H1 (cell line): ENCODE results near the gene CCDC169. TPM values are rescaled to one million over a fixed set of nuclear protein-coding genes. Genes with fewer than 3 reads are reported as not detected.

Experiments used
- CTCF ChIA-PET: fragments of 300-600 bp; sonication (Branson Sonifier 250); formaldehyde crosslinking; loops from one replicate; lab custom pipeline; 2021; ENCODE audit not compliant: partially characterized antibody; lab: Charles Lee
- POLR2A ChIA-PET: fragments of 300-600 bp; sonication (Branson Sonifier 250); formaldehyde crosslinking; loops from one replicate; lab custom pipeline; 2021; ENCODE audit warnings: inconsistent platforms; ENCODE audit not compliant: partially characterized antibody; lab: Charles Lee
- DNase-seq, 2 experiments: peaks; one replicate each; pipeline versions ENCODE4 v3.0.0 to v3.0.0-alpha.2; 2010 to 2022; ENCODE audit warnings: low spot score in 2 of 2, low read depth in 1 of 2, mixed read lengths in 1 of 2
- FAIRE-seq: peaks from 2 replicates; lab custom pipeline; 2011; peaks lifted over from hg19 to GRCh38; lab: Jason Lieb, UNC
- H2AFZ ChIP-seq: 2 replicates; pipeline ENCODE4 v1.8.1; 2012; ENCODE audit warnings: low read length, inconsistent platforms
- H2AK5ac ChIP-seq: 2 replicates; pipeline ENCODE4 v1.6.1; 2013; ENCODE audit warnings: low read depth, low read length
- H2BK120ac ChIP-seq: replicated peaks from 2 replicates; pipeline ENCODE3; 2013; ENCODE audit warnings: low read depth, low read length, inconsistent platforms
- H2BK12ac ChIP-seq: 2 replicates; pipeline ENCODE4 v1.6.1; 2013; ENCODE audit warnings: low read depth, low read length
- H2BK15ac ChIP-seq: 2 replicates; pipeline ENCODE4 v1.6.1; 2013; ENCODE audit warnings: low read length
- H2BK20ac ChIP-seq: 2 replicates; pipeline ENCODE4 v1.6.1; 2013; ENCODE audit warnings: low read length
- H2BK5ac ChIP-seq: 2 replicates; pipeline ENCODE4 v1.6.1; 2013; ENCODE audit warnings: low read depth, low read length
- H3K14ac ChIP-seq: 2 replicates; pipeline ENCODE4 v1.6.1; 2013; ENCODE audit warnings: inconsistent platforms; ENCODE audit not compliant: insufficient read length
- H3K18ac ChIP-seq: 2 replicates; pipeline ENCODE4 v1.6.1; 2013; ENCODE audit warnings: low read length; ENCODE audit errors: extremely low read depth
- H3K23ac ChIP-seq: 2 replicates; pipeline ENCODE4 v1.6.1; 2013; ENCODE audit warnings: inconsistent platforms; ENCODE audit not compliant: insufficient read length
- H3K23me2 ChIP-seq: 2 replicates; pipeline ENCODE4 v1.6.1; 2013; ENCODE audit warnings: low read depth, low read length
- H3K27ac ChIP-seq: 2 replicates; pipeline ENCODE4 v1.6.1; 2011; ENCODE audit warnings: low read depth, low read length, inconsistent platforms
- H3K27me3 ChIP-seq, 4 experiments: replicated peaks in 1 of 4; 1 replicate in 1 of 4; 2 replicates in 3 of 4; pipeline versions ENCODE4 v1.6.1 to v1.8.1; 2011 to 2013; ENCODE audit warnings: low read length in 3 of 4, mild to moderate bottlenecking in 3 of 4, inconsistent platforms in 2 of 4, mixed read lengths in 2 of 4, moderate library complexity in 1 of 4; ENCODE audit not compliant: control insufficient read depth in 3 of 4, insufficient read depth in 3 of 4; ENCODE audit errors: extremely low read depth in 1 of 4
- H3K36me3 ChIP-seq, 4 experiments: 2 replicates each; pipeline versions ENCODE4 v1.6.1 to v1.8.1; 2011 to 2013; ENCODE audit warnings: mild to moderate bottlenecking in 4 of 4, low read length in 3 of 4, moderate library complexity in 2 of 4, control low read depth in 1 of 4, inconsistent platforms in 1 of 4; ENCODE audit not compliant: insufficient read depth in 4 of 4, control insufficient read depth in 2 of 4
- H3K4ac ChIP-seq: replicated peaks from 2 replicates; pipeline ENCODE3; 2013; ENCODE audit warnings: low read length, low read depth, mixed read lengths, inconsistent platforms; ENCODE audit not compliant: insufficient read length
- H3K4me1 ChIP-seq, 4 experiments: replicated peaks in 1 of 4; 1 replicate in 1 of 4; 2 replicates in 3 of 4; pipeline versions ENCODE4 v1.6.1 to v1.8.1; 2011 to 2013; ENCODE audit warnings: low read length in 3 of 4, inconsistent platforms in 2 of 4, mixed read lengths in 1 of 4; ENCODE audit not compliant: insufficient read depth in 4 of 4, control insufficient read depth in 3 of 4
- H3K4me2 ChIP-seq, 2 experiments: 2 replicates each; pipeline versions ENCODE4 v1.6.1 to v1.8.1; 2011 to 2013; ENCODE audit warnings: low read depth in 2 of 2, low read length in 2 of 2, control low read depth in 1 of 2, inconsistent platforms in 1 of 2, mild to moderate bottlenecking in 1 of 2; ENCODE audit not compliant: insufficient read depth in 1 of 2
- H3K4me3 ChIP-seq, 4 experiments: fragments of 200-600, 300-600 bp in 1 of 4; sonication (generic), shearing (Covaris generic), sonication (Bioruptor Twin) in 1 of 4; 2 replicates each; pipeline versions ENCODE4 v1.5.1 to v1.8.1; 2011 to 2016; ENCODE audit warnings: low read length in 4 of 4, low read depth in 3 of 4, control low read depth in 2 of 4, inconsistent platforms in 2 of 4, mild to moderate bottlenecking in 2 of 4, mixed read lengths in 1 of 4, moderate library complexity in 1 of 4; ENCODE audit not compliant: insufficient read depth in 2 of 4; ENCODE audit errors: extremely low read depth in 1 of 4
- H3K56ac ChIP-seq: replicated peaks from 2 replicates; pipeline ENCODE3; 2013; ENCODE audit warnings: low read depth, mild to moderate bottlenecking, mixed read lengths, low read length, inconsistent platforms; ENCODE audit not compliant: insufficient read length
- H3K79me1 ChIP-seq: 2 replicates; pipeline ENCODE4 v1.6.1; 2013; ENCODE audit warnings: low read depth, low read length, control low read depth
- H3K79me2 ChIP-seq, 2 experiments: 2 replicates each; pipeline versions ENCODE4 v1.6.1 to v1.8.1; 2012 to 2013; ENCODE audit warnings: low read length in 2 of 2, mild to moderate bottlenecking in 2 of 2, inconsistent platforms in 1 of 2; ENCODE audit not compliant: insufficient read depth in 2 of 2, control insufficient read depth in 1 of 2
- H3K9ac ChIP-seq, 4 experiments: replicated peaks in 1 of 4; 1 replicate in 1 of 4; 2 replicates in 3 of 4; pipeline versions ENCODE4 v1.6.1 to v1.8.1; 2011 to 2013; ENCODE audit warnings: low read depth in 3 of 4, low read length in 3 of 4, control low read depth in 2 of 4, mild to moderate bottlenecking in 2 of 4, moderate library complexity in 2 of 4, inconsistent platforms in 1 of 4; ENCODE audit errors: extremely low read depth in 1 of 4
- H3K9me3 ChIP-seq, 2 experiments: 2 replicates each; pipeline versions ENCODE4 v1.6.1 to v1.8.1; 2012 to 2013; ENCODE audit warnings: mild to moderate bottlenecking in 2 of 2, moderate library complexity in 2 of 2, control low read depth in 1 of 2, inconsistent platforms in 1 of 2, low read depth in 1 of 2, low read length in 1 of 2, mixed read lengths in 1 of 2; ENCODE audit not compliant: insufficient read depth in 2 of 2
- H4K20me1 ChIP-seq, 2 experiments: replicated peaks in 1 of 2; 2 replicates each; pipeline versions ENCODE3 to v1.8.1; 2011 to 2013; ENCODE audit warnings: inconsistent platforms in 2 of 2, low read length in 2 of 2, mild to moderate bottlenecking in 1 of 2; ENCODE audit not compliant: insufficient read depth in 2 of 2, control insufficient read depth in 1 of 2
- H4K5ac ChIP-seq: 2 replicates; pipeline ENCODE4 v1.6.1; 2013; ENCODE audit warnings: low read length, low read depth, mixed read lengths, inconsistent platforms; ENCODE audit not compliant: insufficient read length
- H4K8ac ChIP-seq: 2 replicates; pipeline ENCODE4 v1.8.0; 2013; ENCODE audit warnings: mild to moderate bottlenecking, moderate library complexity, low read length, inconsistent platforms; ENCODE audit not compliant: insufficient read depth; ENCODE audit errors: extremely low read depth
- H4K91ac ChIP-seq: replicated peaks from 2 replicates; pipeline ENCODE3; 2013; ENCODE audit warnings: low read length, mixed read lengths, inconsistent platforms; ENCODE audit not compliant: insufficient read length
- CBX8 ChIP-seq: fragments of 300-800, 300-1000 bp; sonication (generic); IDR thresholded peaks from 2 replicates; pipeline ENCODE4 v1.7.1; 2016; ENCODE audit warnings: low read depth, low read length, borderline replicate concordance
- CEBPB ChIP-seq: IDR thresholded peaks from 2 replicates; pipeline ENCODE4 v1.6.1; 2012; ENCODE audit warnings: low read depth, low read length
- CTBP2 ChIP-seq: IDR thresholded peaks from 2 replicates; pipeline ENCODE4 v1.7.0; 2011; ENCODE audit warnings: borderline replicate concordance, mild to moderate bottlenecking, moderate library complexity, mixed read lengths, low read length; ENCODE audit not compliant: insufficient read depth, insufficient read length
- GTF2F1 ChIP-seq: IDR thresholded peaks from 2 replicates; pipeline ENCODE4 v1.6.1; 2012; ENCODE audit warnings: low read depth, low read length, improper control_type of control experiment, borderline replicate concordance
- SAP30 ChIP-seq: fragments of 300-600 bp; sonication (generic); IDR thresholded peaks from 2 replicates; pipeline ENCODE4 v1.7.1; 2012; ENCODE audit warnings: low read length, moderate library complexity, mild to moderate bottlenecking, inconsistent platforms; ENCODE audit not compliant: insufficient read depth, insufficient replicate concordance
- SIN3A ChIP-seq, 2 experiments: IDR thresholded peaks in 1 of 2; conservative IDR thresholded peaks in 1 of 2; 2 replicates each; pipeline ENCODE4 v1.6.1; 2011 to 2012; ENCODE audit warnings: low read length in 2 of 2, improper control_type of control experiment in 1 of 2, low read depth in 1 of 2, mild to moderate bottlenecking in 1 of 2
- YY1 ChIP-seq: IDR thresholded peaks from 2 replicates; pipeline ENCODE4 v1.6.1; 2011; ENCODE audit warnings: low read depth, mild to moderate bottlenecking, low read length
- WGBS, 2 experiments: shearing (Covaris generic) in 1 of 2; methylation state at CpG; one replicate each; pipeline versions ENCODE4 v1.1.6 to v1.1.7; 2013 to 2015; ENCODE audit warnings: low lambda C conversion rate in 2 of 2, mixed read lengths in 2 of 2, inconsistent platforms in 1 of 2, low coverage in 1 of 2, missing lambda C conversion rate in 1 of 2; ENCODE audit not compliant: insufficient replicate concordance in 2 of 2, insufficient coverage in 1 of 2, insufficient read length in 1 of 2; ENCODE audit errors: extremely low coverage in 1 of 2, missing lambda C conversion rate in 1 of 2; 5-methylcytosine and 5-hydroxymethylcytosine counted together
- polyA plus RNA-seq, 7 experiments: library from polyadenylated mRNA; depleted of rRNA in 3 of 7; stranded (reverse) in 5 of 7; unstranded in 2 of 7; fragments of >200 nt in 5 of 7; fragments of 200-250 nt in 2 of 7; gene quantifications; 1 replicate in 5 of 7; 2 replicates in 1 of 7; 4 replicates in 1 of 7; pipeline versions ENCODE4 v1.2.1 to v1.2.3, GENCODE V29; 2011 to 2013; ENCODE audit warnings: missing spikeins in 2 of 7, mixed read lengths in 2 of 7
- total RNA-seq: library from RNA; stranded (reverse); fragmentation: NEBNext Ultra II Directional; extraction: Animal tissue kit (Norgen Biotek cat#: 25700); gene quantifications from 2 replicates; pipeline ENCODE4 v1.2.1, GENCODE V29; 2021
- TF ChIP-seq, protein P1 (sequence below): IDR thresholded peaks from 2 replicates; pipeline ENCODE4 v1.6.1; 2012; ENCODE audit warnings: inconsistent platforms
- TF ChIP-seq, protein P2 (sequence below): IDR thresholded peaks from 2 replicates; pipeline ENCODE4 v1.6.1; 2012; ENCODE audit warnings: inconsistent platforms
- TF ChIP-seq, protein P3 (sequence below): IDR thresholded peaks from 2 replicates; pipeline ENCODE4 v1.6.1; 2011; ENCODE audit warnings: low read length, improper control_type of control experiment

CCDC169 gene
- total and polyA plus RNA-seq, 2 of the 8 experiments (the other 6 are each of a cell fraction or from before 2014, with no cell fraction given), result 7.2 to 44.0 TPM

DNA sequence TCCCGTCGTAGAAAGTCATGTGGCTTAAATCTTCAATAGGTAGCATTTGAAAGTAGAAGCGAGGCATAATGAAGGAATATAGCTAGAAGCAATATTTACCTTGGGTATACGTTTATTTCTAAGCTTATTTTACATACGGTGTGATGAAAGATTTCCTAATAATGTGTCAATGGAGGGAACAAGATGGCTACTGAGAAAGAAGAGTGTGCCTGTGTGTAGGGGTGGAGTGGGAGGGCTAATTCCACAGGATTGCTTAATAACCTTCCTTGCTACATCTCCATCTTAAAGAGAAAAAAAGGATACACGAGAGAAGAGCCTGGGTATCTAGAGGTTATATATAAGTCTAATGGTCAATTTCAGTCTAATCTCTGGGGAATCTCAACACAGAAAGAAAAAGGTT, 46.6 kb upstream of the CCDC169 start:
- ChIA-PET POLR2A (interaction anchor here (0.8 to 2.7 kb wide), 3 partner anchors 12 to 60 kb away, joined by 3 to 8 read pairs (median 3); no protein-coding TSS in a partner anchor), CTCF (interaction anchor here (0.6 to 2.2 kb wide), 4 partner anchors 48 to 69 kb away, joined by 3 to 7 read pairs (median 4); no protein-coding TSS in a partner anchor)
- Histone ChIP-seq H3K23ac (no peak overlapping the region), H3K56ac (no peak overlapping the region), H2AFZ (no peak overlapping the region), H4K20me1 (no peaks in the 10 kb centered on the region), H2BK12ac (no peak overlapping the region; the same call in 1 of the 2 replicates), H3K27ac (no peak overlapping the region), H4K91ac (no peak overlapping the region), H2BK20ac (no peak overlapping the region), H3K9me3 (no peaks in the 10 kb centered on the region), H3K4me2 (peak overlapping the region in 1 of 2 experiments; percentile 81; a peak in 2 of 4 replicates), H2BK120ac (no peak overlapping the region), H3K4me1 (peaks cover 0 to 3% (median 3%) of the 10 kb centered on the region in 4 experiments; a peak in 3 of 7 replicates), H3K14ac (no peak overlapping the region), H3K4ac (no peak overlapping the region), H3K4me3 (peak overlapping the region in 1 of 4 experiments; percentile 78; a peak in 1 of 8 replicates), H2BK15ac (no peak overlapping the region), H3K23me2 (peaks cover 9% of the 10 kb centered on the region), H2BK5ac (0 out of 2 replicates have a peak overlapping the region, but pooled peaks have one; percentile 8), H3K9ac (no peak overlapping the region), H4K8ac (no peak overlapping the region), H3K79me2 (peaks cover 7 to 61% of the 10 kb centered on the region in 2 experiments), H3K27me3 (no peaks in the 10 kb centered on the region; a peak in 1 of 7 replicates), H2AK5ac (no peak overlapping the region), H3K79me1 (no peaks in the 10 kb centered on the region), H3K36me3 (no peaks in the 10 kb centered on the region), H3K18ac (no peak overlapping the region; the same call in 1 of the 2 replicates), H4K5ac (no peak overlapping the region)
- peak; percentile 64; the same call in 1 of the 2 replicates for TF ChIP-seq YY1
- TF ChIP-seq, protein P1, sequence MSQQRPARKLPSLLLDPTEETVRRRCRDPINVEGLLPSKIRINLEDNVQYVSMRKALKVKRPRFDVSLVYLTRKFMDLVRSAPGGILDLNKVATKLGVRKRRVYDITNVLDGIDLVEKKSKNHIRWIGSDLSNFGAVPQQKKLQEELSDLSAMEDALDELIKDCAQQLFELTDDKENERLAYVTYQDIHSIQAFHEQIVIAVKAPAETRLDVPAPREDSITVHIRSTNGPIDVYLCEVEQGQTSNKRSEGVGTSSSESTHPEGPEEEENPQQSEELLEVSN, result no peak
- no peak for TF ChIP-seq CTBP2
- TF ChIP-seq CEBPB, result peak; percentile 78
- TF ChIP-seq CBX8, result no peak
- TF ChIP-seq, protein P2, sequence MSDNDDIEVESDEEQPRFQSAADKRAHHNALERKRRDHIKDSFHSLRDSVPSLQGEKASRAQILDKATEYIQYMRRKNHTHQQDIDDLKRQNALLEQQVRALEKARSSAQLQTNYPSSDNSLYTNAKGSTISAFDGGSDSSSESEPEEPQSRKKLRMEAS, result no peak
- no peak for TF ChIP-seq SAP30
- TF ChIP-seq GTF2F1, result no peak
- TF ChIP-seq SIN3A (conservative IDR thresholded peaks at IDR 0.05 in 1 of 2, IDR thresholded peaks at IDR 0.05 in 1 of 2; ENCODE audit: low read depth in 1 of 2, low read length in 2 of 2), result no peak
- TF ChIP-seq, protein P3, sequence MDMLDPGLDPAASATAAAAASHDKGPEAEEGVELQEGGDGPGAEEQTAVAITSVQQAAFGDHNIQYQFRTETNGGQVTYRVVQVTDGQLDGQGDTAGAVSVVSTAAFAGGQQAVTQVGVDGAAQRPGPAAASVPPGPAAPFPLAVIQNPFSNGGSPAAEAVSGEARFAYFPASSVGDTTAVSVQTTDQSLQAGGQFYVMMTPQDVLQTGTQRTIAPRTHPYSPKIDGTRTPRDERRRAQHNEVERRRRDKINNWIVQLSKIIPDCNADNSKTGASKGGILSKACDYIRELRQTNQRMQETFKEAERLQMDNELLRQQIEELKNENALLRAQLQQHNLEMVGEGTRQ, result no peak
- no peak for DNase-seq
- no peak for FAIRE-seq
- WGBS, 2 experiments, result 79% methylated on average over 6 of the region's 6 CpGs; no CpG with 5 or more reads in 1 of the 2 experiments
